Cardiac septum (tissue), 1 donor: ENCODE measurements around the gene COL18A1. TPM values are rescaled to one million over a fixed set of nuclear protein-coding genes. Genes with fewer than 3 reads are reported as not detected.
"Not testable (repeated sequence)": the region's sequence is repeated elsewhere in the genome, so short reads cannot be mapped to it uniquely, and the experiment has no call there.

Experiments
- DNase-seq: peaks from one replicate; pipeline ENCODE4 v3.0.0-alpha.2; 2020; ENCODE audit warnings: low spot score
- intact Hi-C: fragments of 100-400 bp; cut with DNase I; formaldehyde crosslinking; loops from one replicate; pipeline ENCODE4 v1.14.0; 2022
- total RNA-seq: library from RNA; stranded (reverse); fragmentation: NEBNext Ultra II Directional; extraction: Animal tissue kit (Norgen Biotek cat#: 25700); gene quantifications from one replicate; pipeline ENCODE4 v1.2.1, GENCODE V29; 2021
- donor health status: DM: no; HTN: no; CAD: no.

The COL18A1 gene
- total RNA-seq, 1 donor from 2014 or later = 77.0 TPM

DNA sequence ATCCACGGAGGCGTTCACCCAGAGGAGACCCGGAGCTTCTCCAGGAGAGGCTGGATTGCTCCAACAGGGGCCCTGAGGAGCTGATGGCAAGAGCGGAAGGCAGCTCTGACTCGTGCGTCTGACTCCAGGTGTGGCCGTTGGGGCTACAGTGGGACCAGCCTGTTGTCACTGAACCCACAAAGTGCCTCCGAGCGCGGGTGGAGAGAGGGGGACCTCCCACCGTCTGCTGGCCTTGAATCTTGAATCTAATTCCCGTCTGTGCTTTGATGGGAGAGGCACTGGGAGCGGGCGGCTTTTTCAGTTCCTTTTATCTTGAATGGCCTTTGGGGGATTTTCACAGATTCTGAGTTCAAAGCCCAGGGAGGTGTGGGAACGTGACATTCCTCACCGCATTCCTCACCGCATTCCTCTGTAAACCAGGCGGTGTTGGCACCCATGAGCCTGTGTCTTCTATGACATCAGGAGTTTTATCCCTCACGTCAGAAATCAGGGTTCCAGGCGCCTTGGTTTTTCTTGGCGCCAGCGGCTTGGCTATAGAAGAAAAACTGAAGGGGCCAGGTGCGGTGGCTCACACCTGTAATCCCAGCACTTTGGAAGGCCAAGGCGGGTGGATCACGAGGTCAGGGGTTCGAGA, 39.2 kb upstream of the COL18A1 start:
- intact Hi-C loops = loop anchor here (2.0 kb wide), 2 partner anchors 47 to 63 kb away; no protein-coding TSS in a partner anchor
- DNase-seq = no peak

DNA sequence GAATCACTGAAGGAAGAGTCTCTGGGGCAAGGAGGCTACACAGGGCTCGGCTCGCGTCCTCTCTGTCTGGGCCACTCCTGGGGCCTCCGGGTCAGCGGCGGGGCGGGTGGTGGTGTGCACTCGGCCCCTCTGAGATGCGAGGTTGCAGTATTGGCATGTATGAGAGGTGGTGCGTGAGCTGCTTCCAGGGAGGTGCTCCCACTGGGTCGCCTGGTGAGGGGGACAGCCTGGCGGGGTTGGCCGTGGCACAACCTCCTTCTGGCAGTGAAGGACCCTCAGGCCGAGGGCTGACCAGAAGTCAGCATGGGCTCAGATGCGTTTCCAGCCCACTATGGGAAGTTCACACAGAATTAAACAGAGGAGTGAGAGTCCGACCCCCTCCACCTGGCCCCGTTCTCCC, 38.5 kb upstream of the COL18A1 start:
- no peak for DNase-seq
- intact Hi-C loops = no loop called here

DNA sequence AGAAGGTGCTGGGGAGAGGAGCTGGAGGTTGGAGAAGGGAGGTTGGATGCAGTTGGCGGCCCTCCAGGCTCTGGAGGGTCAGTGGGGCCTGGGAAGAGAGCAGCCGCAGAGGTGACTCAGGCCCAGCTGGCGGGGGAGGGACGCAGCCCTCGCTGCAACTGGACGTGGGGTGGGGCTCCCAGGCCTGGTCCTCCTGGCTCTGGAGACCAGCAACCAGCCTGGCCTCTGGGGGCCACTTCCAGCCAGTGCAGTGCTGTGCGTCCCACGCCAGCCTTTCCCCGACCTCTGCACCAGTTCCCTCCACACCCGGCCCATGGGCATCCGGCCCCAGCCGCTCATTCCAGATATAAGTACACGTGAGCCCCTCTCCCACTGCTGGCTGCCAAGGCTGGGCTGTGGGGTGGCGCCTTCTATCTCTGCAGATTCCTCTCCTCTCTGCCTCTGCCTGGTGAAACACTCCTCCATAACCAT, 38.0 kb upstream of the COL18A1 start:
- peak; percentile 84 for DNase-seq

DNA sequence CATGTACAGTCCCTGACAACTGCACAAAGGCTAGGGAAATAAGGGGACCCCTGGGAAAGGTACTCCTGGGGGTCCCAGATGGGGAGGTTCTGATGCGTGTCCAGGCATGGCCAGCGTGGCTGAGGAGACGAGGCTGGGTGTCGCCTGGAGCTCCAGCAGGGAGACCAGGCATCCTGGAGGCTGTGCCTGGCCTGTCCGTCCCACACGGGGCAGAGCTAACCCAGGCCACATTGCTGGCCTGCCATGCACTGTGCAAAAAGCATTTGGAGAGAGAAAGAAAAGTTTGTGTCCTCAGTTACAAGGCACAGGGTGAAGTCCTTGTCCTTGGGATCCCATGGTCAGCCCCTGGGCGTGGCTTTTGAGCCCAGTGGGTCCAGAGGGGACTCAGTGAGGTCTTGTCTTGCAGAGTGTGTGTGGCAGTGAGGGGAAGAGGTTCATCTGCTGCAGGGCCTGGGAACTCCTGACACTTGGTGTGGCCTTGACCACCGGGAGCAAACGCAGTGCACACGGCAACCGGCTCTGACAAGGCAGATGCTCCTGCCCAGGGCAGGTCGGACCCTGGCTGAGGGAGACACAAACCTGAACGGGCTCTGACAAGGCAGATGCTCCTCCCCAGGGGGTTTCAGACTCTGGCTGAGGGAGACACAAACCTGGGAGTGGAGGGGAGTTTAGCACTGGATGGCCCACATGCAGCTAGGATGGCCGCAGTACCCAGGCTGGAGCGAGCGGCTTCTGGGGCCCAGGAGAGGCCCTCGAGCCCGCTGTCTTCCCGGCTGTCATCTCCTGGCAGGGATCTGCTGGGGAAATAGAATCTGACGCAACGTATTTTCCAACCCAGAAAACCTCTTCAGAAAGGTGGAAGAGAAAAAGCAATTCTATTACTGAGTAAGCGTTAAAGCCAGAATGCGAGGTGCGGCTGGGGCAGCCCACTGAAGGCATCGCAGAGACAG, 37.3 kb upstream of the COL18A1 start:
- no peak for DNase-seq
- intact Hi-C loops = no loop called here

More for the DNA sequence above, 38.0 kb upstream of the COL18A1 start:
- intact Hi-C loops = no loop called here

DNA sequence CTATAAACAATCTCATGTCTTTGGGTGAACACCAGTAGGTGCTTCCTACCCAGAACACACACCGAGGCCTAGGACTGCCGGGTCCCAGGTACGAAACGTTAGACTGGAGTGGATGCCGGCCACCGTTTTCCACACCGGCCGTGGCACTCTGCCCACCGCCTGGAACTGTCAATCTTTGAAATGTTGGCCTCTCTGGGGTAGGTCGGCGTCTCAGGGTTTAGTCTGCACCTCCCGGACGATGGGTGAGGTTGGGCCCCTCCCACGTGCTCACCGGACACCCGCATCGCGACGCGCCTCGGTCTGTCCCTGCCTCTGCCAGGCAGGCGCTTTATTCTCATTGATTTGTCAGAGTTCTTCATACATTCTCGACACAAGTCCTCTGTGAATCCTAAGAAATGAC, 35.9 kb upstream of the COL18A1 start:
- intact Hi-C loops, DNase-seq: not testable (repeated sequence)

DNA sequence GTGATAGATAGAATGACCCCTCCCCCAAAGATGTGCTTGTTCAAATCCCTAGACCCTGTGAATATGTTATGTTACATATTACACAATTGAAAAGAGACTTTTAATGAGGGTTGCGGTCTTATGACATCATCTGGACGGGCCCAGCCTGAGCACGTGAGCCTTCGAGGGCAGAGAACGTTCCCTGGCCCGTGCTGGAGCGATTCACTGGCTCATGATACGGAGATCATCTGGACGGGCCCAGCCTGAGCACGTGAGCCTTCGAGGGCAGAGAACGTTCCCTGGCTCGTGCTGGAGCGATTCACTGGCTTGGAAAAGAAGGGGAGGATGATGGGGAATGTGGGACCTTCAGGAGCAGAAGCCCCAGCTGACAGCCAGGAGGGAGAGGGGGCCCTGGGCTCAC, 34.4 kb upstream of the COL18A1 start:
- no peak for DNase-seq

DNA sequence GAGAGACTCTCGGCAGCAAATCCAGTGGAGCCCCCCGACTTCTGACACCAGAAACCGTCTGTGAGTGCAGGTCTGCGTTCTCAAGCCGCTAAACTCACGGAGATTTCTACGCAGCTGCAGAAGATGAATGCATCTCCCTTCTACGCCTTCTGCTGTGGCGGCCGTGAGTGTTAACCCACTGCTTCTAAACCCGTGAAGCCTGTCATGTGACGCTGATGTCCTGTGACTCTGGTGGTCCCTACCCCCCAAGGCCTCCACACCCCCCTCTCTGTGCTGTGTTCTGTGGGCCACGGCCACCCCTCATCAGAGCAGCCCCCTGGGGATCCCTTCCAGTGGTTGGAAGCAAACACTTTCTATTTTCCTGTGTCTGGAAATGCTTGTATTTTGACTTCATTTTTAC, 33.9 kb upstream of the COL18A1 start:
- no peak for DNase-seq

More for the DNA sequence above, 34.4 kb upstream of the COL18A1 start:
- intact Hi-C loops = no loop called here

DNA sequence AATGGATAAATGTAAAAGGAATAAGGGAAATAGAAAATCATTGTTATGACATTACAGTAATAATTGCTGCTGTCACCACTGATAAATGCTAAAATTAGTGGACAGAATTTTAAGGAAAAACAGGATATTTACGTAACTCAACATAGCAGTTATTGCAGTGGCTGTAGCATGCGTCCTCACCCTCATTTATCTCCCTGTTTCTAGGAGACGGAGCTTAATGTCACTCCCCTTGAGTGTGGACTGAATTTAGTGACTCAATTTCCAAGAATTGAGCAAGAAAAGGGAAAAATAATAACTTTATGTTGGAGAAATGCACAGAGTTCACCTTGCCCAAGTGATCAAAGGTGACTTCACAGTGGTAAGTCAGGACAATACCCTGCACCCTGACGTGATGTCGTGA, 33.3 kb upstream of the COL18A1 start:
- intact Hi-C loops = no loop called here
- DNase-seq = no peak

More for the DNA sequence above, 33.9 kb upstream of the COL18A1 start:
- intact Hi-C loops = no loop called here

DNA sequence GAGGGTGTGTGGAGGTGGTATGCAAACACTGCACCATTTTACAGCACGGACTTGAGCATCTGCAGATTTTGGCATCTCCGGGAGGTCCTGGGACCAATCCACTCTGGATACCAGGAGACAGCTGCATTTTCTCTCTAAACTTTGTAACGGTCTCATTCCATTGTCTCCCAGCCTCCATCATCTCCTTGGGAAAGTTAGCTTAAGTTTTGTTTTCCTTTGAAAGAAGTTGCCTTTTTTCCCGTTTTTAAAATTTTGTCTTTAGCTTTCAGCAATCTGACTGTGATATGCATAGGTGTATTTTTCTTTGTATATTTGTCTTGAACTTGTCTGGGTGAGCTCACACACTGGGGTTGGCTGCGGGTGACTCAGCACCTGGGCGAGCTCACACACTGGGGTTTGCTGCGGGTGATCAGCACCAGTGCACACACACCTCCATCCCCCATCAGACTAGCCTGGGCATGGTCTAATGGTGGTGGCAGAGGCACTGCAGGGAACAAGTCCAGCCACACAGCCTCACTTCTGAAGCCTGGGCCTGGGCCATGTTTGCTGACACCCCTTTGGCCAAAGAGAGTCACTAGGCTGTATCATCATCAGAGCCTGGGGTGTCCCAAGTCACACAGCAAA, 32.1 kb upstream of the COL18A1 start:
- no peak for DNase-seq
- intact Hi-C loops = no loop called here

DNA sequence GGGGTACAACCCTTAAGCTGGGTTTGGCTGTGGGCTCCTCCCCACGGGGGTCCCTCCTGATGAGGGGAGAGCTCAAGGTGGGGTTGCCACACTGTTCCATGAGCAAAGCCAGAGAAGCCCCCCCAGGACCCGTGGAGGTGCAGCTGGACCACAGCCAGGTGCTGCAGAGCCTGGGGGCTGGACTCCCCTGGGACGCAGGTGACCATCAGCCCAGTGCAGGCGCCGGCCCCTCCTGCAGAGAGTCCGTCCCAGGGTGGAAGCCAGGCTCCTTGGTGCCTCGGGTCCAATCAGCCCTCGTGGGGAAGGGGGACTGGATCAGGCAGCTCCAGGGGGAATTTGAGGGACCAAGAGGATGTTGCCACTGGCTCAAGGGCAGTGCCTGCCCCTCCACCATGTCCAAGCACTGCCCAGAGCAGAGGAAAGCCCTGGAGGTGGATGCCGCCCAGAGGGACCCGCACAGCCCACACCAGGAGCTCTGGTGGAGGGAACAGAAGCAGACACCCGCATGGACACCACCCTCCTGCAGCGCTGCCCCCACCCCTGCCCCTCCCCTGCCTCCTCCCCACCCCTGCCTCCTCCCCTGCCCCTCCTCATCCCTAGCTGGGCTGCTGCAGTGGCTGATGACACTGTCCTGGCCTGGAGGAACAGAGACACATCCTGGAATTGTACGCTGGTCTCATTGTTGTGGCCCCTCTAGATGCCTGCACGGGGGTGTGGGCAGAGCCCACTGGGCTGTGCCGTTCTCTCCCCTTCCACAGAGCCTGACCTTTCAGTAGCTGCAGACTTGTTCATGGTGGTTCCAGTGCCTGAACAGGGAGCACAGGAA, 30.8 kb upstream of the COL18A1 start:
- DNase-seq = no peak
- intact Hi-C loops = no loop called here

DNA sequence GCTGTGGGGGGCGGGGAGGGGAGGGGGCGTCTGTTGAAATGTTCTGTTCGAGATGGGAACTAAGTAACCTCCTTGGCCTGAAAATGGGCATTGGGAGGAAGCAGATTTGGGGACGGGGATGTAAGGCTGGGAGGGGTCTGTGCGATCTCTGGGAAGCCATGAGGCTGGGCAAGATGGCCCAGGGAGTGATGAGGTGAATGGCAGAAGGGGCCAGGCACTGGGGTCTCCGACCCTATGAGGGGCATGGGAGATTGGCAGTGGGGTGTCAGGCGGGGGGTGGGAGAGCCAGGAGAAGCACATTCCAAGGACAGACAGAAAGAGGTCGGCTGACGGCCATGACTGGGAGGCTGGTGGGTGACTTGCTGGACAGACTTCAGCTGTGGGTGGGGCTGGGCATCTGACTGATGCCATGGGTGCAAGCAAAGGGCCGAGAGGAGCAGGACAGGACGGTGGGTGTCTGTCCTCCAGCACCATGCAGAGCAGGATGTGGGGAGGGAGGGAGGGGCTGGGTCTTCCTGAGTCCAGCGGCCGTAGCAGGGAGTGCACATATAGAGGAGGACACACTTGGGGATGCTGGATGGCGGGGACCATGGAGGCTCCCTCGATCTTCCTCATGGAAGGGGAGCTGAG, 30.0 kb upstream of the COL18A1 start:
- intact Hi-C loops = no loop called here
- no peak for DNase-seq

DNA sequence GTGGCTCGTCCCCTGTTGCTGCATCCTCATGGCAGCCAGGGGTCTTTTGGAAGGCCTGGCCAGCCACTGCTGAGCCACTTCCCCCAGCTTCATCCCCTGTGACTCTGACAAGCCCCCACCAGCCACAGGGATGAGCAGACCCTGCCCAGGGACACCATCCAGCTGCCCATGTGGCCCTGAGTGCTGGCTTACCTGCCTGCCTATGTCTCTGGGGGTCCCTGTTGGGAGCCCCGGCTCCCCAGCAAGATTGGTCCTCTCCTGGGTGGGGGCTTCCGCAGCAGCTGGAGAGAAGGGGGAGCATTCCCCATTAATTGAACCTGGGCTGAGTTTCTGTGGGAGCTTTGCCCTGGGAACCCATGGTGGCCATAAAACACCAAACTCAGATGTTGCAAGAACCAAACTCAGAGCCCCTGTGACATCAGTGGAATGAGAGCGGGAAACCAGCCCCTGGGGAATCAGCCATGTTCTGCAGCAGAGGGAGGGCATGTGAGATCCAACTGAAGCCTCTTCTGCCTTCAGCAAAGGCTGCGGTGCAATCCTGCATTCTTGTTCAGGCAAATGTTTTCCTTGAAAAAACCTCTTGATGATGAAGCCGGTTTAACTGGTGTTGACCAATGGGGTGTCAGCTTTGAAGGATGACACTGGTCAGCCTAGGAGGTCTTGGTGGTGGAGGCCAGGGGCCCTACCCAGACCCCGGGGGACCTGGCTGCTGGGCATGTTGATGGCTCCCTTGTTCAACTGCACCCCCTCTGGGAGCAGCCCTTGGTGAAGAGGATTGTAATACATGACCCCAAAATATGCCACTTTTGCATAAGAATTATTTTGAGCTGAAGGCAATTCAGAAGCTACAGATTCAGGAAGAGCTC, 28.3 kb upstream of the COL18A1 start:
- peak; percentile 53 for DNase-seq
- intact Hi-C loops = no loop called here

DNA sequence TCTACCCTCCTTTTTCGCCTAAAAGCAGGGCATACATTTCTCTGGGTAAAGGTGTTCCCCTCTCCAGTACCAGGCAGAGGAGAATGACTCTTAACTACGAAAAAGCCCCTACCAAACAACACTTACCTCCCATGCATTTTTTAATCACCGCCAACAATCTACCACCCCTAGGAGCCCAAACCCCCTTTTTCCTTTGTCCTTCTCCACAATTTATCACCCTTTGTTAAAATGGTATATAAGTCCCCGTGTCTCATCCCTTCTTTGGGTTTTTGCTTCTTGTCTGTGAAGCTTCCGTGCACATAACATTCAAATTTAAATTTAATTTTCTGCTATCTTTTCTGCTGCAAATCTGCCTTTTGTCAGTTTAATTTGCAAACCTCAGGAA, 27.6 kb upstream of the COL18A1 start:
- DNase-seq = no peak
- intact Hi-C loops = no loop called here

DNA sequence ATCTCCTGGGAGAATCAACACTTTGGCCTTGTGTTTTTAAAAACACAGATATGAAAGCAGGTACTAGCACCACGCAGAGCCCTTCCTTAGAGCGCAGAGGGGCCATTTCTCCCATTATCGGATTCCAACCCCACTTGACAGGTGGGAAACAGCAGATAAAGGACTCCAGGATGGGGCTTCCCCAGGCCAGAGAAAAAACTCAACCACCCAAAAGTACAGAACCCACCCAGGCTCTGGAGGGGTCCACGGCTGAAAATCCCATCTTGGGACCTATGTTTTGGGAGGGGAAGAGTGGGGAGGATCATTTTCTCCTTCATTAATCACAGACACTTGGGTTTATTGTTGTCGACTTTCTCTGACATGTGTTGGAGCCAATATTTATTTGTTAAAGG, 27.1 kb upstream of the COL18A1 start:
- intact Hi-C loops = no loop called here
- DNase-seq = no peak

DNA sequence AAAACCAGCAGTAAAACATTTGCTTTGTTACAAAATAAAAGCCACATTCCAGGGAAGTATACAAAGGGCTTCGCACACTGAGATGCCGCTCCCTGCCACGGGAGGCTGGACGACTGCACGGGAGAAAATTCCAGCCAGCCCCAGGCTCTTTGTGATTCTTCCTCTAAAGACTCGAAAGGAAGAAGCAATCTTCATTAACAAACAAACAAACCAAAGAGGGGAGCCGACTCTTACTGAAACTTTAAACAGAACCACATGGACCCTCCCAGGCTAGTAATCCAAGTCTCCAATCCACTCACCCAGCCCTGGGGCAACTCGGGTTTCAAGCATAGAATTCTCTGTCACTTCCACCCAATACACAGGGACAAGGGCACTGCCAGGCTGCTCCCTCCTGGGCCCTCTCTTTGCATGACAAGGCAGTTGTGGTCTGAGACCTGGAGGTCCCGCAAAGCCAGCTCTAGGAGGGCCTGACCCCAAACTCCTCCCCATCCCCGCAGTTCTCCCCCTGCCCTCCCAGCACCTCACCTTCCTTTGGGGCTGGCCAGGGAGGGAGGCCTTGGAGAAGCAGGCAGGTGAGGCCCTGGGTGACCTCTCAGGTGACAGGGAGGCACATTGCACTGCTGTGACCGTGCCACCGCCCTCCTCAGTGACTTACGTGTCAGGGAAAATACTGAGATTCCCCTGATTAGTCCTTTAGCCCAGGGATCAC, 26.6 kb upstream of the COL18A1 start:
- peak; percentile 72 for DNase-seq

DNA sequence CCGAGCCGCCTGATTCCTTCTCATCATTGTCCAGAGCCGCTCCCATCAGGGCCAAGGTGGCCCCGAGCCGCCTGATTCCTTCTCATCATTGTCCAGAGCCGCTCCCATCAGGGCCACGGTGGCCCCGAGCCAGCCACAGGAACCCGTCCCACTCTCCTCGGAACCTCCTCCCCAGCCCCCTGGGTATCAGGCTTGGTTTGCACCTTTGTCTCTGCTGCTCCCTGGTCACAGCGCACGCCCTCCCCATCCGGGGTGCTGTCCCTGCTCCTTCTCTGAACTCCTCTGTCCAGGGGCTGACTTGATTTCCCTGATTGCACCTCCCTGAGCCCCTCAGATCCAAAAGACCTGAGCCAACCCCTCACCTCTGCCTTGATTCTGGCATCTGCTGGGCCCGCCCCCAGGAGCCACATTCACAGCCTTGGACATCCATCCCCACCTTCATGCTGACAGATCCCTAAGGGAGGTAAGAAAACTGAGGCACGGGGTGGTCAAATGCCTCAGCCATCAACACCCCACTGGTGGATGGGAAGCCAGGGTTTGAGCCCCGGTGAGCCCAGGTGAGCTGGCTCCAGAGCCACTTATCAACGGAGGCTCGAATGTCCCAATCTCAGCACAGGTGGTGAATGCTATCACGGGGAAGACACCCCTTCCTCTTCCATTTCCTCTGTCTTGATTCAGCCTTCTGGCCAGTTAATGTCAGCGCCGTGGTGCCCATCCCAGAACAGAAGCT, 25.6 kb upstream of the COL18A1 start:
- intact Hi-C loops = no loop called here
- DNase-seq = peak; percentile 56

More for the DNA sequence above, 26.6 kb upstream of the COL18A1 start:
- intact Hi-C loops = no loop called here

DNA sequence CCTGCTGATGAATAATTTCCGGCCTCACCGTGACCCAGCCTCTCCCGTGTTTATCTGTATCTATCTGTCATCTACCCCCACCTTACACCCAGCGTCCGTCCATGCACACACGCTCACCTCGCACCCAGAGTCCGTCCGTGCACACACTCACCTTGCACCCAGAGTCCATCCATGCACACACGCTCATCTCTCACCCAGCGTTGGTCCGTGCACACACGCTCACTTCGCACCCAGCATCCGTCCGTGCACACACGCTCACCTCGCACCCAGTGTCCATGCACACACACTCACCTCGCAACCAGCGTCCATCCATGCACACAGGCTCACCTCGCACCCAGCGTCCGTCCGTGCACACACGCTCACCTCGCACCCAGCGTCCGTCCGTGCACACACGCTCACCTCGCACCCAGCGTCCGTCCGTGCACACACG, 25.0 kb upstream of the COL18A1 start:
- intact Hi-C loops = no loop called here
- no peak for DNase-seq
